RKO (cell line): ENCODE measurements around the gene HDAC5.
"Not testable (repeated sequence)": the region's sequence is repeated elsewhere in the genome, so short reads cannot be mapped to it uniquely, and the experiment has no call there.

Experiments used
- DNase-seq: peaks from one replicate; pipeline ENCODE4 v3.0.0-alpha.2; 2016; ENCODE audit warnings: low spot score

Gene HDAC5

DNA sequence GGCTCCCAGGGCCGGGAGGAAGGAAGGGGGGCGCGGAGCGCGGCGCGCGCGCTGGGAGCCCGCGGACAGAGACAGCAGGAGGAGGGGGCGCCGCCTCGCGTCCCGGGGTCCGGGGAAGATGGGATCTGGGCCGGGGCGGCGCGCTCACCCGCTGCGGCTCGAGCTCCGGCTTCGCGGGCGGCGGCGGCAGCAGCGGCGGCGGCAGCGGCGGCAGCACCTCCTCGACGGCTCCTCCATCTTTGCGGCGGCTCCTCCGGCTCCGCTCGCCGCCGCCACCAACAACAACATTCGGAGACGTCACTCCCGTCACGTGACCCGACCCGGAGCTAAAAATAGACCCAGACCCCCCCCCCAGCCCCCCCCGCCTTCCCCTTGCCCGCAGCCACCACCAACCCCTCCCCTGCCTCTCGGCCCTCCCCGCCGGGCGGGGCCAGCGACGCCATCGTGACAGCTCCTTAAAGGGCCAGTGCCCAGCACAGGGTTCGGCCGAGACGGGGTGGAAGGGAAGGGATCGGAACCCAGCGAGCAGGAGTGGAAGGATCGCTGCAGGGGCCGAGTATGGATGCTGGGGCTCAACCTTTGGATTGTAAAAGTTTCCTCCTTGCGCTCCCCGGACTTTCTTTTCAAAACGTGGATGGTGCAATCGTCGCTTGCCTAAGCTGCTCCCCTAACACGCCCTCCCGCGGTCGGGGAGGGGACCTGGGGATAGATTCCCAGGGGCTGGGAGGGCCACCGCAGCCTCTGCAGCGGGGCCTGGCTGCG lies at the start of gene HDAC5:
TSS of gene HDAC5 (minus strand) at position 286 of the 762 bp plus-strand sequence. CDS start 6,126 bp downstream, outside the sequence.
- peak; percentile 92 for DNase-seq

DNA sequence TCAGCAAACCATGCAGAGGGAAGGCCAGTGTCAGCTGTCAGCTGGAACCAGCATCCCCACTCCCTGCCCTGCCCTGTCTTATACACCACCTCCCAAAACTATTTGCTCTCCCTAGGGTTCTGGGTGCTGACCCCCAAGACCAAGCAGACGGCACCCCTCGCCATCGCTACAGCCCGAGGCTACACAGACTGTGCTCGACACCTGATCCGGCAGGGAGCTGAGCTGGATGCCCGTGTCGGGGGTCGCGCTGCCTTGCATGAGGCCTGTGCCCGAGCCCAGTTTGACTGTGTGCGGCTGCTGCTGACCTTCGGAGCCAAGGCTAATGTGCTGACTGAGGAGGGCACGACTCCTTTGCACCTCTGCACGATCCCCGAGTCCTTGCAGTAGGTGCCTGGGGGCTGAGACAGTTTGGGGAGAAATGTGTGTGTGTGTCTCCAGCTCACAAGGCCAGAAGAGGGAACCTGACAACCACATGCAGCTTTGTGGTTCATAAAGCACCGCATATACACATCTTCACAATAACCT lies 48.6 kb upstream of the HDAC5 start:
- no peak for DNase-seq

DNA sequence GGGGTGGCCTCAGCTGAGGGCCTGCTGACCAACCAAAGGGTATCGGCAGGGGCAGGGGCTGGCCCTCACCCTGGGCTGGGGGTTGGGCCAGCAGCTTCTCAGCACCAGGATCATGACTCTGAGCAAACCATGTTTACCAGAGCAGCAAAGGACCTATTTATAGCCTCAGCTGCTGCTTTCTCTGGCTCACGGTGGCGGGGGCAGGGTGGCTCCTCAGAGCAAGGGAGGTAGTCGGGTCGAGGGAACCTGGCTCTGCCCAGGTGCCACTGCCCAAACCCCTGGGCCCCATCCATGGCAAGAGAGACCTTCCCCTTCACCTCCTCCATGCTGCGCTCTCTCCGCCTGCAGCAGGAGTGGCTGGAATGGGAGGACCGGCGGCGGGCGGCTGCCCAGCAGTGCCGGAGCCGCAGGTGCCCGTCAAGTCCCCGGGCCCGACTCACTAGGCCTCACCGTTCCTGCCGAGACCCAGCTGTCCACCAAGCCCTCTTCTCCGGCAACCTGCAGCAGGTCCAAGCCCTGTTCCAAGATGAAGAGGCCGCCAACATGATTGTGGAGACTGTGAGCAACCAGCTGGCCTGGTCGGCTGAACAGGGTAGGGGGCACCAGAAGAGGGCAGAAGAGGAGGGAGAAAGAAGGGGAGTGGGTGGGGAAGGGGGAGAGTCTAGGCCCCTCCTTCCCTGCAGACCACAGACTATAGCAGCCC lies 47.2 kb upstream of the HDAC5 start, which contains the start of gene ASB16:
TSS of gene ASB16 (plus strand) at position 206 of the 703 bp plus-strand sequence. CDS start at position 292, 86 bp downstream.
- DNase-seq, result no peak

DNA sequence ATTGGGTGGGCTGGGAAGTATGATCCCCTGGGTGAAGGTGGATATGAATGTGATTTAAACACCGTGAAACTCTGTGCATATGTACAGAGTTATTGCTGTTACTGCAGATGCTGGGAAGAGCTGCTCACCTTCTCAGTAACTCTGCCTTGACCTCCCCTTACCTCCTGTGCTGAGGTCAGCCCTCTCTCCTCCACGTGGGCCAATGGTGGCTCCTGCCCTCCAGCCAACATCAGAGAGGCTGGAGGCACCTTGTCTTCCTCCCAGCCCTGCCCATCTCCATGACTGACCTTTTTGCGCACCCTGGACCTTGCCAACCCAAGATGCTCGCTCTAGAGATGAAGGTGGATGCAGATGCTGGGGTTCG lies 46.7 kb upstream of the HDAC5 start:
- no peak for DNase-seq

DNA sequence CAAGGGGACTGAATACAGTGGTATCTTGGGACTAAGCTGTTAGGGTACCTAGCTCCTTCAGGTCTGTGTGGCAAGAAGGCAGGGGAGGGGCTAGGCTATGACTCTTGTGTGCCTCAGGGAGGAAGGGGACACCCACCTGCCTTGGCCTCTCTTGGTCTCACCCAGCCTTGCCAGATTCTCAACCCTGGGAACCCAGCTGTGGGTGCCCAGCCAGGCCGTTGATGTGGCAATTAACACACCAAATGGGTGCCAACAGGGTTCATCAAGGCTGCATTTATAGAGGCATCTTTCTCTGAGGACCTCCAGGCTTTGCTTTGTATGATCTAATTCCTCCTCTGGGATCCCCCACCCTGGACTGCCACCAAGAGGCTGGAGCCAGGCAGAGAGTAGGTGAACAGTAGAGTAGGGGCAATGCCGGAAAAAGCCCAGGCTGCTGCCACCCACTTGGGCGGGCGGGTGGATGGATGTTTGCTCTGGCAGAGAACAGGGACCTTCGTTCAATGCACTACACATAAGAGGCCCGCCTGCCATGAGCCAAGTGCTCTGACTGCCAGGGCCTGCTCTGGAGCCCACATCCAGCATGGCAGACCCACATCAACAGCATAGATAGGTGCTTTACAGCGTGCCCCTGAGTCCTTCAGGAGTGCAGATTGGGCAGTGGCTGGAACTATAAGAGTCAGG lies 43.9 kb upstream of the HDAC5 start:
- DNase-seq, result no peak

DNA sequence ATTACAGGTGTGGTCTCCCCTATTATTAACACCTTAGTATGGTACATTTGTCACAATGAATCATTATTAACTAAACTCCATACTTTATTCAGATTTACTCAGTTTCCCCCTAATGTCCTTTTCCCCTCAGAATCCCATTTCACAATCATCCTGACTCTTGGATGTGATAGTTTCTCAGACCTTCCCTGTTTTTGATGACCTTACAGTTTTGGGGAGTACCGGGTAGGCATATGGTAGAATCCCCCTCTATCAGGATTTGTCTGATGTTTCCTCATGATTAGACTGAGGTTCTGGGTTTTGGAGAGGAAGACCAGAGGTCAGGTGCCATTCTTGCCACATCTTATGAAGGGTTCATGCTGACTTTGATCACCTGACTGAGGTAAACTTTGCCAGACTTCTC lies 41.0 kb upstream of the HDAC5 start:
- no peak for DNase-seq

DNA sequence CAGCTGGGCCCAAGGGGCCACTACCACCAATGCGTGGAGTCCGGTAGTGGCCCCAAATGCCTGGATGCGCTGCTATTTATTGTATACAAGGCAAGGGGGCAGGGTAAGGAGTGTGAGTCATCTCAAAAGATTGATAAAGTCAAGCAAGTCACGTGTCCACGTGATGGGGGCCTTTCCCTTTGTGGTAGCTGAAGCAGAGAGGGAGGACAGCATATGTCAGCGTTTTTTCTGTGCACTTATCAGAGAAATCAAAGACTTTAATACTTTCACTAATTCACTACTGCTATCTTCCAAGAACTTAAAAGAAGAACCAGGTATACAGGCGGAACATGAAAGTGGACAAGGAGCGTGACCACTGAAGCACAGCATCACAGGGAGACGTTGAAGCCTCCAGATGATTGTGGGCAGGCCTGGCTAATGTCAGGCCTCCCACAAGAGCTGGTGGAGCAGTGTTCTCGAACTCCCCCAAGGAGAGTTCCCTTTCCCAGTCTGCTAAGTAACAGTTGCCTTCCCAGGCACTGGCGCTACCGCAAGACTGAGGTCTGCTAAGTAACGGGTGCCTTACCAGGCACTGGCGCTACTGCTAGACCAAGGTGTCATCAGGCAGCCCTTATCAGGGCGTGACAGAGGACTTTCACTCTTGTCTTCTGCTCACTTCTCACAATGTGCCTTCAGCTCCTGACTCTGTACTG lies 36.2 kb upstream of the HDAC5 start:
- DNase-seq, result no peak

DNA sequence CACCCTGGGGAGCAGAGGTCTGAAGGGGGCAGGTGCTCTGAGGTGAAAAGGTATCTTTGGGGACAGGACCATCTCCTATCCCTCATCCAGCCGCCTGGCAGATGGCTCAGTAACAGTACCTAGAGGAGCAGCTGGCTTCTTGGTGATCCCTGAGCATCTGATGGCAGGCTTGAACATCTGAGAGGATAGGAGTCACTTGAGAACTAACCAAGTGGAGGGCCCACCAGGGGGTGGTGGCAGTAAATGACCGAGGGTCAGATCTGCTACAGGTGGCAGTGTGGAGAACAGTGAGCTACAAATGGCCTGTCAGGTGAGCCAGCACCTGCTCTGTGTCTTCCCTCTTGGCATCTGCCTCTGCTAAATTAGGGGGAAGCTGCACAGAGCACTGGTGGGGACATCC lies 32.0 kb upstream of the HDAC5 start:
- no peak for DNase-seq

DNA sequence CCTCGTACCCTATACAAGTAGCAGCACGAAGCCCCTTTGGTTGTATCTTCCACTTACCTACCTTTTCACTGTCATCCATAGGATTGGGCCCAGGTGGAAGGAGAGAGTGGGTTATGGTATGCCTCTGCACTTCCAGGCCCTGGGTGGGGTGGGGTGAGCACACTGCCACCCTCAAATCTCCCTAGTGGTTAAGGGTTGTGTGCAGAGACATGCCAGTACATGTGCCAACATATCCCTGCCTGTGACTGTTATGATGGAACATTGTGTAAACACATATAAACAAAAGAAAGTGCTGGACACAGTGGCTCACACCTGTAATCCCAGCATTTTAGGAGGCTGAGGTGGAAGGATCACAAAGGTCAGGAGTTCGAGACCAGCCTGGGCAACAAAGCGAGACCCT lies 29.4 kb upstream of the HDAC5 start:
- no peak for DNase-seq

DNA sequence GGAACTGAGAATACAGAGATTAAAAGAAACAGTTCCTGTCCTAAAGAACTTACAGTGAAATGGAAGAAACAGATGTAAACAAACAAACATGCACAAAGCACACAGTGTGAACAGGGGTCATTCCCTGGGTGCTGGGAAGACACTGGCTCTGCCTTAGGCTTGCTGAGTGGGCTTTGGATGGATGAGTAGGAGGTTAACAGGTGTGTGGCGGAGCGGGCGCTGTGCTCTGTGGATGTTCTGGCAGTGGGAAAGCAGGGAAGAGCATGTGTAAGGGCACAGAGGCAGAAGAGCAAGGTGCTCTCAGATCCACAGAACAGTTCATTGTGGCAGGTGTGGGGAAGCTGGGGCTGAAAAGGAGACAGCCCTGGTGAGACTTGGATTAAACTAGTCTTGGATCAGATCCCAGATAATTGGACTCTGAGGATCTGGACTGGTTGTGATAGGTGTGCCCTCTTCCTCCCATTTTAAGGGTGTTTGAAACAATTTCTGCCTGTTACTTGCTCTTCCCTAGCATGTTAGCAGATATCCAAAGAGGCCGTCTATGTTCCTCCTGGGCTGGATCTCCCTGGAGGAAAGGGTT lies 26.4 kb upstream of the HDAC5 start:
- DNase-seq, result no peak

DNA sequence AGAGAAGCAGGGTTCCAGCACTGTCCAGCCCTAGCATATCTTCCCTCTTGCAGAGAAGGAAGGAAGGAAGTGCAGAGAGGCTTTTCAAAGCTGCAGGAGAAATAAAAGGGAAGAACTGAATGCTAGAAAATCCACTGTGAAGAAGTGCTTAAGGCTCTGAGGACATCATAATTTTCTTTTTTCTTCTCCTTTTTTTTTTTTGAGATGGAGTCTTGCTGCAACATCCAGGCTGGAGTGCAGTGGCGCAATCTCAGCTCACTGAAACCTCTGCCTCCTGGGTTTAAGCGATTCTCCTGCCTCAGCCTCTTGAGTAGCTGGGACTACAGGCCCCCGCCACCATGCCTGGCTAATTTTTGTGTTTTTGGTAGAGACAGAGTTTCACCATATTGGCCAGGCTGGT lies 25.6 kb upstream of the HDAC5 start:
- DNase-seq, result not testable (repeated sequence)

DNA sequence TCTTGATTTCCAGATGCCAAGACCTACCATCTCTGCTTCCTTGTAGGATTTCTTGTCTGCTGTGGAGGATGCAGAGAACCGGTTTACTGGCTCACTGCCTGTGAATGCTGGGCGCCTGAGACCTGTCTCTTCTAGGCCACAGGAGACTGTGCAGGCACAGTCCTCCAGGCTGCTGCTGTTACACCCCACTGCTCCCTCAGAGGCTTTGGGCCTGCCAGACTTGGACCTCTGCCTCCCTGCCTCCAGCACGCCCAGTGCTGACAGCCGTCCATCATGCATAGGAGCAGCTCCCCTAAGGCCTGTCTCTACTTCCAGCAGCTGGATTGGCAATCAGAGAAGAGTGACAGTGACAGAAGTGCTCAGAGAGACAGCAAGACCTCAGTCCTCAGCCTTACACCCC lies 24.4 kb upstream of the HDAC5 start:
- no peak for DNase-seq

DNA sequence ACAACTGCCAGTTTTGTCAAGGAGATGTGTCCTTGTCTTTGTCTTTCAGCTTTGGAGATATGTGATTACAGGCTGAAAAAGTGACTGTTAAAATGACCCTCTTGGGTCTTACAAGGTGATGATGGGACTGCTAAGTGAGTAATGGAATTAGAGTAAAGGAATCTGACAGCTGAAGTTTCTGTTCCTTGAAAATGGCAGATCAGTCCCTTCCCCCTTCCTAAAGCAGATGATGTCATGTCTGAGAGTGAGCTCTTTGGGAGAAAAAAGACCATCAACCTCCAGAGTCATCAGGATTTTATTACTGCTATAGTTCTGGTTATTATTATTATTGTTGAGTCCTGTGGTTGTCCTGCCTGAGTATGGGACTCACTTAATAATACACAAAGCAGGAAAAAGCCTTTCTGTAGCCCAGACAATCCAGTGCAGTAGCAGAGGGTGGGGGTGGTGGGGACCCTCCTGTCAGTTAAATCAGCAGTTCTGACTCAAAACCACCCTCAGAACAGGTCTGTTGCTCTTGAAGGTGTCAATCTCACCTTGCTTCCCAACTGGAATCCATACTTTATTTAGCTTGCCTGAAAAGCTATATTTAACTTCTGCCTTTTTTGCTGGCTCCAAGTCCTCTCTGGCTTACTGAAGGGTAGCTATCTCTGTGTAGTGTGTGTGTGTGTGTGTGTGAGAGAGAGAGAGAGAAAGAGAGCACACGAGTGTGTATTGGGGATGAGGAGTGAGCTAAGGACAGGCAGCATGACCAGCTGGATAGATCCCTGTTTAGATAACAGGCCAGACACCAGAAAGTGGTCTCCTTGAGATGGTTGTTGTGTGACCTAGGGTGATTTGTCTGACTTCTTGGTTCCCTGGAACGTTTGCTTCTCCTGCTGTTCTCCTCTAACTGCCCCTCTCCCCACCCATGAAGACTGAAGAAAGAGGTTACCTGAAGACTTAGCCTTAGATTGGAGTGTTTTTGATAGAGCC lies 23.2 kb upstream of the HDAC5 start:
- no peak for DNase-seq

DNA sequence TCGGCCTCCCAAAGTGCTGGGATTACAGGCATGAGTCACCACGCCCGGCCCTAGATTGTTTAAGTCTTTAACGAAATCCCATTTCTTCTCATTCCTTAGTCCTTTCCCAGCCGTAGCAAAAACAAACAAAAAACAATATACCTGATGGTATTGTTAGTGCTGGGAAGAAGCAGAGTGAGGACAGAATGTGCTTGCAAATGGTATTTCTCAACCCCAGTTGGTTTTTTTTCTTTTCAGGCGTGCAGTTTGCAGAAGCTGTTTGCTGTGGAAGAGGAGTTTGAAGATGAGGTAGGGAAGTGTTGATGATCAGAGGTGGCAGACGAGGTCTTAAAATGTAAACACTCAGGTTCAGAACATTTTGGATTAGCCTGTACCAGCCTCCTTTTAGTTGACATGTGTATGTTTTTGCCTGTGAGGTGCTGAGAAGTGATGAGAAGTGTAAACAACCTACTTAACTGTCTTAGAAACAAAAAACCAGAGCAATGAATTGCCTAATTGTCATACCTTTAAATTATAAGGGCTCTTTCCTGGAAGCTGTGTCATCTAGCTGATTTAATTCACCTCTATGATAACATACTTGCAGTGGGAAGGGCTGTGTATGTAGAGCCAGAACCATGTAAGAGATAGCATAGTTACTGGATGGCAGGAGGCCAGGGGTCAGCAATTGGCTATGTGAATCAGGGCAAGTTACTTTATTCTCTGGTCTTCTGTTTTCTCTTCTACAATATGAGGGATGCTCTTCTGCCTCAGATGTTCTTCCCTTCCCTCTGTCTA lies 21.7 kb upstream of the HDAC5 start:
- DNase-seq, result no peak

DNA sequence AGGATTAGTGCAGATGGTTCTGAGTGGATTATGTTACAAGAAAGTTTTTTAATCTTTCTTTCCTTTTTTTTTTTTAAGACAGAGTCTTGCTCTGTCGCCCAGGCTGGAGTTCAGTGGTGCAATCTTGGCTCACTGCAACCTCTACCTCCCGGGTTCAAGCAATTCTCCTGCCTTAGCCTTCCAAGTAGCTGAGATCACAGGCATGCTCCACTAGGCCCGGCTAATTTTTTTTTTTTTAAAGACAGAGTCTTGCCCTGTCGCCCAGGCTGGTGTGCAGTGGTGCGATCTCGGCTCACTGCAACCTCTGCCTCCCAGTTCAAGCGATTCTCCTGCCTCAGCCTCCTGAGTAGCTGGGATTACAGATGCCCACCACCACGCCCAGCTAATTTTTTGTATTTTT lies 20.5 kb upstream of the HDAC5 start:
- not testable (repeated sequence) for DNase-seq

DNA sequence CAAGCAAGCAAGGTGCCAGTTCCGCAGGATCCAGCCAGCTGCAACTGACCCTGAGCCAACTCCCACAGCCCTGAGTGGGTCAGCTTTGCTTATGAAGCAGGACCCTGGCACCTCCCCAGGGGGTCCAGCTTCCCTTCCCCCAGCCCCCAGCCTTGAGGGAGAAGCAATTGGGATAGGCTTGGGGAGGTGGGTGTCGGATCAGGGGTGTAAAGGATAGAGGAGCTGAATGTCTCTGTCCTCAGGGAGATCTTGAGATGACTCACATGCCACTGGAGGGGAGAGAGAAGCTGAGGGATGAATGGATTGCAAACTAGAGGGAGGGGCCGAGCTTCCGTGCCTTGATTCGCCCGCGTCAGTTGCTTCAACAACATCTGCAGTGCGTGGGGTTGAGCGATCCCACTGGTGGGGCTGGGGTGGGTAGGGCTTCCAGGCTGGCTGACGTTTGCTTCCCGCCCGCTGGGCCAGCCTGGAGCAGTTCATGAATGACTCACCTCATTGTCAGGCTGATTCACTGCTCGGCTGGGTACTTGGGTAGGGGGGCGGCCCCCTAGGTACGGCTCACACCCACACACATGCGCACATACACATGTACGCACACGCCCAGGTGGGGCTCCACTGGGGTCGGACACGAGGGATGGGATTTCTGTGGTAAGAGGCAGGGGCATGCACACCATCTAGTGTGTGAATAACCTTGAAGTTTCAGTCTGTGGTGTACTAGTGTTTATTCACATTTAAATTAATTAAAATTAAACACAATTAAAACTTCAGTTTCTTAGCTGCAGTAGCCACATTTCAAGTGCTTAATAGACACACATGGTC lies 14.7 kb upstream of the HDAC5 start:
- DNase-seq, result peak; percentile 97

DNA sequence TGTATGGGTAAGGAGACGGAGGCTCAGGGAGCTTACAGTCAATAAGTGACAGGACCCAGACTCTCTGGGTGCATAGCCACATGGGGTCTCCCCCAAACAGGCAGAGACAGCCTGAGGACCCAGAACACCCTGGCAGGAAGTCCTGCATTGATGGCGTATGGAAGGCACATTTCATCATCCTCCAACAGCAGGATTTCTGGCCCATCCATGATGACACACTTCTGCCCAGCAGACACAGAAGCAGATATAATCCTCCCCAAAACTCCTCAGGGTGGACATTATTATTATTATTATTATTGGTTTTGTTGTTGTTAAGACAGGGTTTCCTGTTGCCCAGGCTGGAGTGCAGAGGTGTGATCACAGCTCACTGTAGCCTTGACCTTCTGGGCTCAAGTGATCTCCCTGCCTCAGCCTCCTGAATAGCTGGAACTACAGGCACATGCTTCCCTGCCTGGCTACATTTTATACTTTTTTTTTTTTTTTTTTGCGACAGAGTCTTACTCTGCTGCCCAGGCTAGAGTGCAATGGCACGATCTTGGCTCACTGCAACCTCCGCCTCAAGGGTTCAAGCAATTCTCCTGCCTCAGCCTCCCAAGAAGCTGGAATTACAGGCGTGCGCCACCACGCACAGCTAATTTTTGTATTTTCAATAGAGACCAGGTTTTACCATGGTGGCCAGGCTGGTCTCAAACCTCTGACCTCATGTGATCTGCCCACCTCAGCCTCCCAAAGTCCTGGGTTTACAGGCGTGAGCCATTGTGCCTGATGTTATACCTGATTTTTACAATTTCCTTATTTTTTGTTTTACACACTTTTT lies 11.5 kb upstream of the HDAC5 start:
- no peak for DNase-seq

DNA sequence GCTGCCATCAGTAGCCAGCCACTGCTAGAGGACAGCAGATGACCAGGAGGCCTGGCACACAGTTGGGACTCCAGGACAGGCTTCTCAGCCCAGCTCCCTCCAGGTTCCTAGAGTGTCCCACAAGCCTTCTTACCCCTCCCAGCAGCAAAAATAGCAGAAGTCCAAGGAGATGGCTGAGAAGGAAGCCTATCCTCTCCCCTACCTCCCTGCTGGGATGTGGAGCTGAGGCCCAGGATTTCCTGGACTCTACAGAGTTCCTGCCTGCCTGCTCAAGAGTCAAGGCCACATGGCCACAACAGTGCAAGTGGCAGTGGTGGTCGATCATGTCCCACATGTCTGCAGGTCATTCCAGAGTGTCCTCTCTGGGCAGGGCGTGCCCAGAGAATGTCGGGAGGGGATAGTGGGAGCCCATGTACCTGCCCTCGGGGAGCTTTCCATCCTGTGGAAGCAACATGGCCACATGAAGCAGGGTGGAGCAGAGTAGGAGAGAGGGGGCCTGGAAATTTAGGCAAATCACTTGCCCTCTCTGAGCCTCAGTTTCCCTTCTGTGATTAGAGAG lies 10.6 kb upstream of the HDAC5 start:
- DNase-seq, result no peak
